NCI-H748 (cell line): ENCODE results near the gene PRKAG2.
A peak's percentile ranks its signal among the peaks of the same experiment; 100 is the strongest.

Experiments used
- DNase-seq: peaks from one replicate; lab custom pipeline; 2025; ENCODE audit not compliant: unreplicated experiment; lab: John Stamatoyannopoulos, UW

PRKAG2 gene

GRCh38 chr7:151821226-151821625 is 55.7 kb downstream of the PRKAG2 start:
- no peak for DNase-seq

DNA sequence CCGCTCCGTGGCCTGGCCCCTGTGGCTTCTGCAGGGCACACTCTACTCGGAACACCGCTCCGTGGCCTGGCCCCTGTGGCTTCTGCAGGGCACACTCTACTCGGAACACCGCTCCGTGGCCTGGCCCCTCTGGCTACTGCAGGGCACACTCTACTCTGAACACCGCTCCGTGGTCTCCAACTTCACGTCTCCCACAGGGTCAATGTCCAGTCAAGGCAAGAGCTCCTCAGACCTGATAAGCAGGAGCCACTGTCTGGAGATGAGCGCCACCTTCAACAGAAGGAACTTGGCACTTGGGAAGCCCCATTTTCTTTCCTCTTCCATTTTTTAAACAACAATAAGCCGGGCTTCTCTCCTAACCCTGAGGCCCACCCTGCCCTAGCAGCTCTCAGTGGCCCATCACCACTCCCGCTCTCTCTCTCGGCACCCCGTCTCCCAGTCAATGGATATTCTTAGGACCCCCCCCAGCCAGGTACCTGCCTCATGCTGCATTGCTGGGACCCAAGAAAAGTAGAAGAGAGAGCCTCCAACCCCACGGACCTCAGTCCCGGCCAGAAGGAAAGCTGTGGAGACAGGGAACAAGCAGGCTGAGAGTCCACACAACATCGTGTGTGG is 56.3 kb downstream of the PRKAG2 start:
- DNase-seq, result no peak

GRCh38 chr7:151819866-151820265 is 57.0 kb downstream of the PRKAG2 start:
- DNase-seq, result no peak

GRCh38 chr7:151818674-151819519 is 58.0 kb downstream of the PRKAG2 start:
- peak; percentile 12 for DNase-seq

DNA sequence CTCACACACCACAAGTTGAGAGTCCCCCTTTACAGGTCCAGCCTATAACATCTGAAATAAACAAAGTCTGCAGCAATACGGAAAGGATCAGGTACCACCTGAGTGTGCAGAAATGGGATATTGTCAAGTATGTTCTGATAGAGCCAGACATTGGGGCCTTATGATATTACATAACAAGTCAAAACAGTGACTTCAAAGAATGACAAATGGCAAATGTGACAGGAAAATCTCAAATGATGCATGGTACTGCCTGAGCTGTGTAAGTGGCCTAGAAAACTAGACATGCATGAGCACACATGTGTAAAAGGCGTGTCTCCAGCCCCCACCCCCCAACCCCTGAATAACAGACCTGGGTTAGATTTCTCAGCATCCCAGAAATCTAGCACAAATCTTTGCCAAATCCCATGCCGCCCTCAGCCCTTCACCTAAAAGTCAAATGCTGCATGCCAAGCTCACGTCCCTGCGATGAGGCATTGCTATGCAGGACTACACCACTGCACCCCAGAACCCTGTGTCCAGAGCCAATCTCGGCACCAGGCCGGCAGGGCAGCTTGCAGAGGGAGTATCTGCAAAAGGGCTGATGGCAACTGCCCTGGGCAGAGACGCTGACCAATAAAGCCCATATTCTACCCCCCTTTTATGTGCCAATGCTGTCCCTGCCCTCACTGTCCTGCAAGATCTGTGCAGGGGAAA is 58.8 kb downstream of the PRKAG2 start:
- no peak for DNase-seq

DNA sequence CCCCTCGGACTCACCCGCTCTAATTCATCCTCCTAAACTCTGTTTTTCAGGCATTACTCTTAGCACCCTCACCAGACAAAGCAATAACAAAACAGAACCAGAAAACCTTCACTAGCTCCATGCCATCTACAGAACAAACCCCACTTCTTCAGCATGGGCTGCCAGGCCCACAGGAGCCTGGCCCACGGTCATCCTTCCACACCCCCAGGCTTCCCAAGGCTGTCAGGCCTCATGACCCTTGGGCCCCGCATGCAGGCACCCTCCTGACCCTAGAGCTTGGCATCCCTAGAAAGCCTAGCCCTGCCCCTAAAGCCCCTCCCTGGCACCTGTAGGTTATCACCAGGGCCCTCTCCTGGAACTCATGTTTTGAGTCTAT is 59.6 kb downstream of the PRKAG2 start:
- no peak for DNase-seq

GRCh38 chr7:151816562-151817314 is 60.2 kb downstream of the PRKAG2 start:
- DNase-seq, result no peak

GRCh38 chr7:151815419-151815818 is 61.5 kb downstream of the PRKAG2 start:
- DNase-seq, result no peak

DNA sequence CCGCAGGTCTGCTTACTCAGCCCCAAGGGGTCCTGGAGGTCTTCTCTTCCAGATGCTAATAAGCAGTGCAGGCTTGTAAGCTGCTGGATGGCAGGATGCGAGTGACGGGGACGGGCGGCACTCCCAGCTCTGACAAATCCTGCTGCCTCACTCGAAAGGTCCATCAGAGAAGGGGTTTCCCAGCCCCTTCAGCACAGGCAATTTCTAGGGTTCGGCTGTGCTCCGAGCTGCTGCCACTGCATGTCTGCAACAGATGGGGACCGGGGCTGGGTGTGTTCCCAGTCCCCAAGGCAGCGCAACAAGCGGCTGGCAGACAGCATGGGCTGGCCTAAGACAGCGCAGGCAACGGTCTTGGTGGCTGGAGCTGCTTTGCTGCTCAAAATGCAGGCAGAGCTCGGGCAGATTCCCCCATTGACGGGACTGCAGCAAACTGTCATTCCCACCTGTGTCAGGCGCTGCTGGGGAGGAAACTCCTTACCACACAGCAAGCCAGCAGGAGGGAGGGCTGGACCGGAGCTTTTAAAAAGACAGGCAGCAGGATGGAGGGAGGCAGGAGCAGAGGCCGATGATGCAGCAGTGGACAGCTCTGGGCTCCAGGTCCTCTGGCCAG is 62.4 kb downstream of the PRKAG2 start:
- DNase-seq, result no peak

- no peak for DNase-seq
Measured at GRCh38 chr7:151813997-151814396, 62.9 kb downstream of the PRKAG2 start.

DNA sequence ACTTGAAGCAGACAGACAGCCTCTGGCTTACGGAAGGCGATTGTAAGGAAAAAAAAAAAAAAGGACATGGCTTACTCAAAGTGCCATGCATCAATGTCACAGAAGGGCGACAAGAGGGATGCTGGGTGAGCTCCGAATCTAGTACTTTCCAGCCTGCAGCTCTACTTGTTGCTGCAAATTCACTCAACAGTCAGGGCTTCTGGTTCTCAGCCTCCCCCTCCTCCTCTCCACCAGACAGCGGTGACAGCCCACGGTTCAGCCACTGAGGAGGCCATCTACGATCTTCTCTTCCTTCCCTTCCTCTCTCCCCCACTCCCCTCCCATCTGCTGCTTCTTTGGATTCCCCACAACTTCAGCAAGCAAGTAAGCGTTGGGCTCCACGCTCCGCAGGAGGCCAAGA is 63.5 kb downstream of the PRKAG2 start:
- DNase-seq, result no peak

GRCh38 chr7:151812967-151813366 is 63.9 kb downstream of the PRKAG2 start:
- no peak for DNase-seq

DNA sequence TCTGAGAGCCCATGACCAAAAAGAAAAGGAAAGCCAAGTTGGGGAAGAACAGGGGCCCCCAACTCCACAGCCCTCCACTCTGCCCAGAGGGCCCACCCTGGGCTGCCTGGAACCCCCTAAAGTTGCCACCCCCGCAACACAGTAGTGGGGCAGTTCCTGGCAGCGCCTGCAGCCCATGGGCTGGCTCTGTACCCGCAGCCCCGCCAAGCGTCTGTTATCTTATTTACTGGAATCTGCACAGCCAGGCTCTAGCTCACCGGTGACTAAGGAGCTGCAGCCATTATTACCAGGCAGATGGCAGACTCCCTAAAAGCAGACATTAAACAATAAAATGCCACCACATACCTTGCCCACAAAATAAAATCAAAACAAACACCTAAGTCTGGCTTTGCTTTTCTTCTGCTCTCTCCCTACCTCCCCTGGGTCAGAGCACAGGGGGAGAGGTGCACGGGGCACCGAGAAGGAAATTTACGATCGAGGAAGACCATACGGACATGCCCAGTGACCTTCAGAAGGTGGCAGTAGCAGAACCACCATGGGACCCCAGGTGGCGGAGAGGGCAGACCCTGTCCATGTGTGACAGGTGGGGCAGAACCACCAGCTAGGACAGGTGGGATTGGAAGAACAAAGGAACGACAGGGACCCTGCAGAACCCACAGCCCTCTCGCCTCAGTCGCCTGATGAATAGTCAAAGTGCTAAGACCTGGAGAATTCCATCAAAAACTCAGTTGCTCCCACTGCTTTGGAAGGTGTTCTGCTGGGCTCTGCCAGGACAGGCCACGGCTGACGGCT is 66.3 kb downstream of the PRKAG2 start:
- no peak for DNase-seq

GRCh38 chr7:151809864-151810170 is 67.1 kb downstream of the PRKAG2 start:
- DNase-seq, result no peak

- no peak for DNase-seq
Measured at GRCh38 chr7:151809146-151809863, 67.6 kb downstream of the PRKAG2 start.

DNA sequence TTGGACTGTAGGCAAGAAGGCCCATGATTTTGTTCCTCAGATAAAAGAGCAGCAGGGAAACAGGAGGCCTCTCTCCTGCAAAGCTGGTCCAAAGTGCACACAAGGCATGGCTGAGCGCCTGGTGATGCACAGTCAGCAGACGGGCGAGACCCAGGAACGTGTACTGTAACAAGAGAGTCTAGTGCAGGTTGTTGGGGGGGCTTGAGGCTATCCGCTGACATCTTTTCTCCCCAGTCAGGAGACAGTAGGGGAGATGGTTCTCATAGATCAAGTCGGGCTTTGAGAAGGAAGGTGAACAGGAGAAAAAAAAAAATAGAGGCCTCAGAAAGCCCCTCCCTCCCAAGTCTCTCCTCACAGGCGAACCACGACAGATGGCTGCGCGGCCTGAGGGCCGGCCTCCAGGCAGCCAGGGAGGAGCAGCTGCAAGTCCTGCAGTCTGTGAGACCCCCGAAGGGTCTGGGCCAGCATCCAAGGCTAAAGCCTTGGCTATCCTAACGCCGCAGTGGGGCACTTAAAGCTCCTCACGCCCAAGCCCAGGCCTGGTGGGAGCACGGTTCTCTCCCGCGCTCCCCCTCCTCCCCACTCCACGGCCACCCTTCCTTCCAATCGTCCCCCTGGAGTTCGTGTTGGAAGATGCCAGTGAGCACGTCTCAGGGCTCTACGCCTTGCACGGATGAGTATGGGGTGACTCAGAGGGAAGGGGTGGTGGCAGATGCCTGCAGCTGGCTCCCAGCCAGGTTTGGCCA is 68.3 kb downstream of the PRKAG2 start:
- no peak for DNase-seq

DNA sequence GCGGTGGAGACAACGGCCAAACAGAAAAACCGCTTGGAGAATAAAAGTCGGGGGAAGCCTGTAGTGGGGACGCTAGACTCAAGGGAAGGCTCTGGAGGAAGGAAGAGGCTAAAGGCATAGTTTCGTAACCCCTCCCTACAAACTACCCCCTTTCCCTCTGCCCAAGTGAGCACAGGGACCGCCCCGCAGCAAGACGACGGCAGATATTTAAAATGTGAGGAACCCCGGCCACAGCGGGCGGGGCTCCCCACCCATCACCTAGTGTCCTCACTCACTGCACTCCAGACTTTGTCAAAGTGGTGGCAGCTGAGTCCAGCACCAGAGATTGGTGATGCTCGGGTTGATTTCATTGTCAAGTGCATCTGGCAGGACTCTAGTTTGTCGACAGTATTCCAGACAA is 69.1 kb downstream of the PRKAG2 start:
- no peak for DNase-seq

GRCh38 chr7:151806952-151807775 is 69.8 kb downstream of the PRKAG2 start:
- DNase-seq, result no peak
